Inferior parietal cortex (tissue), 1 donor: ENCODE measurements around the gene TEDC1.

Source experiments
- DNase-seq: peaks from one replicate; pipeline ENCODE4 v3.0.0-alpha.2; 2016; ENCODE audit errors: extremely low spot score

TEDC1 gene, protein sequence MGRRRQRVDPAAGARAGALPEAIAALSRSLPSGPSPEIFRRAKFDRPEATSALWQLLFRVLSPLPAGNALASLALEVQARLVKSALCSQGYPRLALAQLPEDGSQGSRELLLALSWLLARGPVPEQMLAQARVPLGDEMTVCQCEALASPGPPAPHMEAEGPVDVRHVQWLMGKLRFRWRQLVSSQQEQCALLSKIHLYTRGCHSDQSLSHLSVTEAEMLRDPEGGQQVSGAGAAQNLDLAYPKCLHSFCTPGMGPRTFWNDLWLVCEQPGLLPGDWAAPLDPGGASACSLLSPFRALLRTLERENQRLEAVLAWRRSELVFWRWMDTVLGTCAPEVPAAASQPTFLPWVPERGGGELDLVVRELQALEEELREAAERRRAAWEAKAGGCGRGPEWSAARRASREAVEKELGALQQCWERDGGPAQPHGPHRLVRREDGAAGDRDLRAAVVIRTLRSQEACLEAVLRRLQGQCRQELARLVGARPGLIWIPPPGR

DNA sequence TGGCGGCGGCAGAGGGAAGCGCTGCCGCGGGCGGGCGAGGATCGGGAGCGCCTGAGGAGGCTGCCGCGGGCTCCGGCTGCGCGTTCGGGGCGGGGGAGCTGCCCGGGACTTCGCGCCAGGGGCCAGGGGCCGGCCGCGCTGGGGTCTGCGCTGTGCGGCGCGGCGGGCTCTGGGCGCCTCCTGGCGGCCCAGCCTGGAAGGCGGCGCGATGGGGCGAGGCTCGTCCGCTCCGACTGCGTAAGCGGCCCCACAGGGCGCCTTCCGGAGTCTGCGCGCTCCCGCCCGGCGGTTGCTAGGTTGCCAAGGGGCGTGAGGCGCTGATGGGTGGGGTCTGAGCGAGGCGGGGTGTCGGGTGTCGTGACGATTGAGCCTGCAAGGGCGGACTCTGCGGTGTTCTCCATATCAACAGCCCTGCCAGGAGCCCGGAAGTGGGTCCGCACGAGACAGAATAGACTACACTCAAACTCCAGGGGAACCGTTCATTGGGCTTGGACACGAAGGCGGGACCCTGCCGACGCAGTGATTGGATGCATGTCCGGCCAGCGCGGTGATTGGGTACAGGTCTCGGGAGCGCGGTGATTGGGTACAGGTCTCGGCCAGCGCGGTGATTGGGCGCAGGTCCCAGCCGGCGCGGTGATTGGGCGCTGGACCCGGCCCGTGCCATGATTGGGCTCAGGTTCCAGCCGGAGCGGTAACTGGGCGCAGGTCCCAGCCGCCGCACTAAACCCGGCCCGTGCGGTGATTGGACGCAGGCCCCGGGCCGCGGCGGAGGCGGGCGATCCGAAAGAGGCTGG lies at the start of gene TEDC1:
TSS of gene TEDC1 (plus strand) at position 675 of the 794 bp plus-strand sequence. CDS start 130 bp downstream, outside the sequence.
- DNase-seq: peak; percentile 99

DNA sequence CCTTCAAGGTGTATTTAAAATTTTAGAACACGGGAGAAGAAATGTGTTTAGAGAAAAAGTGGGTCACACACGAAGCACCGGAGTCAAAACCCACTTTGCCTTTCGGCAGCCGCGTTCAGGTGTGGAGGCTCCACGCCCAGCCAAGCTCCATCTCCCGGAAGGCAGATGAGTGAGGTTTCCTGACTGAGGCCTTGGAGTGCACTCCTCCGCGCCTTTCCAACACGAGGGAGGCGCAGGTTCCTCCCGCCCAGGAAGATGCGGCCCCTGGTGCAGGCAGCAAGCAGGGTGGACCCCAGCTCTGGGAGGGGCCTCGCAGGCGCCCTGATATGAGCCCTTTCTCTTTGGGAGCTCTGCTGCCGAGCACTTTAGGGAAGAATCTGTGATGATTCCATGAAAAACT lies 48.9 kb upstream of the TEDC1 start:
- DNase-seq: no peak

DNA sequence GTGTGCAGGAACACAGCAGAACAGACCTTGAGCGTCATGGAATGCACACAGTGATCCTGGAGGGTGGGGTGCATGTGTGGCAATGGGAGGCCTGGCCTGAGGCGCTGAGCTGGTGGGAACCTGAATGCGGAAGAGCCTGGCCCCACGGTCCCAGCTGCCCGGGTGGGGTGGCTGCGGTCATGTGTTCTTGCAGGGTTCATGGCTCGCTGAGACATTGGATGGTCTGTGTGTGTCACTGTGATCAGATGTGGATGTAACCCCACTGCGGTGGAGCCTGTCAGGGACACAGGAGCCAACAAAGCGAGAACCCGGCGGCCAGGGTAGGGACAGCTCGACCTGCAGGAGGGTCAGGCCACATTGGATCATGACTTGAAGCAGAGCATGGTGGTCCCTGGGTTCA lies 48.2 kb upstream of the TEDC1 start:
- DNase-seq: no peak

DNA sequence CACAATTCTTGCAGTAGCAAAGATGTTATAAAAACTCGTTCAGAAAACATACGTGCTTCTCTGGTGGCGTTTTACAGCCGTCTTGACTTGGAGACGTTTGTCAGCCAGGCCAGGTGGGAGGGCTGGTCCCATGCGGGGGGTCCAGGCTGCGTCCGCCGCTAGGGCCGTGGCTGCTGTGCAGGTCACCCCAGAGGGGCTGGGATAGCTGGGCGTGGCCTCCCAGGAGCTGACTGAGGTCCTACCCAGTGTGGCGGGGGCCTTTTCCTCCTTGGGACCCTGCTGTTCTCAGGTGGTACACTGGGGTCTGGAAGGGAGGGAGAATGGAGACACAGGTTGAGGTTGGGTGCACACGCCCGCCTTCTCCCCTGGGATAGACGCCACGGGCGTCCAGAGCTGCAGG lies 46.2 kb upstream of the TEDC1 start:
- DNase-seq: no peak

DNA sequence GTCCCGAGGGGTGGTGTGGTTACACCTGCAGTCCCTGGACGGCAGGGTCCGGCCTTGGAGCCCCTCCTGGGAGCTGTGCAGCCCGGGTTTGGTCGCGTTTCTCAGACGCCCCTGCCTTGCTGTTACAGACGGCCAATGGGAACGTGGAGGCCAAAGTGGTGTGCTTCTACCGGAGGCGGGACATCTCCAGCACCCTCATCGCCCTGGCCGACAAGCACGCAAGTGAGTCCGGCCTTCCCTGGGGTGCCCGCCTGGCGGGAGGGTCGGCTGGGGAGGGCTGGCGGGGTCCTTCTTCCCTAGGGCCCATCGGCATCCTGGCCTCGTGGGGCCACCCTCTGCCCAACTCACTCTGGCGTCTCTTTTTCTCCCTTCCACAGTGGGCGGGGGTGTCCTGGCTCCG lies 45.8 kb upstream of the TEDC1 start:
- DNase-seq: no peak

DNA sequence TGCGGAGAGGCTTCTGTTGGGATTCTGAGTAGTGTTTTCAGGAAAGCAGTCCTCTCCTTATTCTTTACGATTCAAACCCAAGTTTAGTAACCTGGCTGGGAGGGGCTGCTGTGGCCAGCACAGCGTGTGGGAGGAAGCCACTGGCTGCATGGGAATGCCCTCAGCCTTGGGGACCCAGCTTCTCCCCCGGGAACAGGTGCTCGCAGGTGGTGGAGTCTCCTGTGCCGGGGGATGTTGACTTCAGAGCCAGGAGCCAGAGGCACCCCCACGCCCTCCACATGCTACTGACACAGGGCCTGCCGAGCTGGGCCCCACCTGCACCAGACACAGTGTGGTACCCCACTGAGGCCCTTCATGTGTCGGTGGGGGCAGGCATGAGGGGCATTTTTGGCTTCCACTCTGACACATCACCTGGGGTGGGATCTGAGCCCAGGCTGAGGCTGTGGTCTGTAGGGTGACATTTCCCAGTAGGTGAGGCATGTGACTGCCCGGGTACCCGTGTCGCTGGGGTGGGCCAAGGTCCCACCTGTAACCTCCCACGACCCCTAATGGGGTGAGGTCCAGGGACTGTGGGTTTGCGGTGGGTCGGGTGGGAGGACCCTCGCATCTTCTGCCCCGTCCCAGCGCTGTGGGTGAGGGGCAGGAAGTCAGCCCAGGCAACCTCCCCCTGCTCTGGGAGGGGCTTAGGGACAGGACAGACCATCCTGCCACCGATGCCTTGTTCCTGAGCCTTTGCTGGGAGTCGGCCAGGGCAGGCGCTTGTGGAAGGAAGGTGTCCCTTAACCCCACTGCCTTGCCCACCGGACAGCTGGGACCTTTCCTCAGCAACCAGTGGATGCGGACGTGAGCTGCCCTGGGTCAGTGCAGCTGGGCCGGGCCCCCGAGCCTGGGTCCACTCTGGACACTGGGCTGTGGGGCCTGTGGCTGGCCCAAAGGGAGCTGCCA lies 44.9 kb upstream of the TEDC1 start:
- no peak for DNase-seq

DNA sequence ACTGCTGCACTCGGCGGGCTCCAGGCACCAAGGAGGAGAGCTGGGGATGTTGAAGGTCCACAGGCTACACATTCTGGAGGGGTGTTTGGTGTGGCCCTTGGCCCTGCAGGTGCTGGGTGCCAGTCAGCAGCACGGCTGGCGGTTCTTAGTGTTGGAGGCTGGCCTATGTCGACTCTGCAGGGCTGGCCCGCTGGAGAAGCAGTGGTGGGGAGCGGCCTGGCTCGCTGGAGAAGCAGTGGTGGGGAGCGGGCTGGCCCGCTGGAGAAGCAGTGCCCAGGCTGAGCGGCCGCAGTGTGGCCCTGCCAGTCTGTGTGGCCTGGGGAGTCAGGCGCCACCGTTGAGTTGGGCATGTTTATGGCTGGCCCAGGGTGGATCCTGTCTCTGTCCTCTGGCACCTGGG lies 44.1 kb upstream of the TEDC1 start:
- DNase-seq: no peak

DNA sequence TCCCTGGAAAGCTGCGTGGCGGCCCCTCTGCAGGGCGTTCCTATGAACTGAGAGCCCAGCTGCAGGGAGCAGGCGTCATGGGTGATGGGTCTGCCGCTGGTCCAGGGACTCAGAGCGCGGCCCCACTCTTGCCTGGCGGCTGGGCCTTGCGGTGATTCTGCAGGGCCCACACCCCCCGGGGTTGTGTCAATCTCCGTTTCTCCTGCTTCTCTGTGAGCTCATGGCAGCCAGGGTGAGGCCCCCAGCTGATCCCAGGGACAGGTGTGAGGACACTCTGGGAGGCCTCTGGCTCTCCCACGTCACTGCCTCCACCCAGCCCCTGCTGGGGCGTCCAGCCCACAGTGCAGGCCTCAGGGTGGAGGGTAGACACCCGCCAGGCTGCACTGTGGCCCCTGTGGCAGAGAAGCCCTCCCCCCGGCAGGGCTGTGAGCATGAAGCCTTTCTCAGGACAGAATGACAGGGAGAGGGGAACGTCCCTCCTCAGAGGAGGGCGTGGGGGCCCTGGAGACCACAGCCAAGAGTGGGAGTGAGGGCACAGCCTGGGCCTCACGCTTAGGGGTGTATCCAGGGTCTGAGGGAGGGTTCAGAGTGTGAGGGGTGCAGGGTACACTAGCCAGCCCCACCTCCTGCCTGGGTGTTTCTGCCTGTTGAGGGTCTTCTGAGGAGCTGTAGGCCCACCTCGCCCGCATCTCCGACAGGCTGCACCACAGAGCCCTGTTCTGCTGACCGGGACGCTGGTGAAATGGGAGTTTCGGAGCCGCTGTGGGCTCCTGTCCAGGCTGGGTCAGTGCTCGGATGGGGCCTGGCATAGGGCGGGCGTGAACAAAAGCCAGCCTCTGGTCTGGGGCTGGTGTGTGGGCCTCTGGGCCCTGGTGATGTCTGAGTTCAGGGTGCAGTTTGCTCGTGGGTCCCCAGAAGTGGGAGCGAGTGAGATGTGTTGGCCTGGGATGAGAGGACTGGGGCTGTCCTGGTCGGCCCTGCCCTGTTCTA lies 43.1 kb upstream of the TEDC1 start:
- no peak for DNase-seq

DNA sequence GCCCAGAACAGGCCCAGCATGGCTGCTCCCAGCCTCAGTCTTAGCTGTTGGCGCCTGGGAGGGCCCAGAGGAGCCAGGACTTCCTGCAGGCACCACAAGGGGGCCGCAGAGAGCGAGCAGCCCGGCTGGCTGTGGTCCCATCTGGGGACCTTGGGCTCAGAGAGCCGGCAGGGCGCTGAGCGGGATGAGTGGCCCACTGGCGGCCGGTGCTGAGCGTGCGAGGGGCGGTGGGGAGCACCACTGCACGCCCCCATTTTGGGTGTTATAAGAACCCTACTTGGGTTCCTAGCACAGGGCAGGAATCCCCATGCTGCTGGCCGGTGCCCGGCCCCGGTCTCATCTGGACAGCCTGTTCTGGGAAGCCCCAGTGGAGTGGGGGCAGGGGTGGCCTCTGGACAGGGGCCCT lies 42.3 kb upstream of the TEDC1 start:
- peak; percentile 68 for DNase-seq

DNA sequence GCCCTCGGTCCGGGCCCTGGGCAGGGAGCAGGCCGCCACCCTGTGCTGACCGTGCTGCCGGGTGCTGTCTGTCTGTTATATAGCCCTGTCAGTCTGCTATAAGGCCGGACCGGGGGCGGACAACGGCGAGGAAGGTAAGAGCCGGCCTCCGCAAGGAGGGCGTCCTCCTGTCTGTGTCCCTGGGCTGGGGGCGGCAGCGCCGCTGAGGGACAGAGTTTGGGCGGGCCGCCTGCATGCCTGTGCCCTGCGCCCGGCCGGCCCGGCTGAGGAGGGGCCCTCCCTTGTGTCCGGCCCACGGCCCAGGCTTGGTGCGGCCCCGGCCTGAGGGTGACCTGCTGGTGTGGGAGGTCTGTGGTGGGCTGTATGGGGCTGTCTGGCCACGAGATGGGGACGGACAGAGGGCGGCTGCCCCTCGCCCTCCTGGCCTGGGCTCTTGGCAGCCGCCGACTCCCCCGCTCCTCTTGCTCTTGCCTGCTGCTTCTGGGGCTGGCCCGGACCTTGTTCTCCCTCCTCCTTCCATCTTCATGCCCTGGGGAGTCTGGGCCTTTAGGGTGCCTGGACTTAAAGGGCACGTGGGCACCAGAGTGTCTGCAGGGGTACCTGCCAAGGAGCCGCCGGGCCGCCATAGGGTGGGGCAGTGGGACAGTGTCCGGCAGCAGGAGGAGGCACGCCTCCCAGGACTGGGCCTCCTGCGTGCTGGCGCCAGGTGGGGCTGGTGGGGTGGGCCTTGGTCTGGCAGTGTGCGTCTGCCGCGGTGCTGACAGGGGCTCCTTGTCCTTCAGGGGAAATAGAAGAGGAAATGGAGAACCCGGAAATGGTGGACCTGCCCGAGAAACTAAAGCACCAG lies 41.5 kb upstream of the TEDC1 start:
- no peak for DNase-seq

DNA sequence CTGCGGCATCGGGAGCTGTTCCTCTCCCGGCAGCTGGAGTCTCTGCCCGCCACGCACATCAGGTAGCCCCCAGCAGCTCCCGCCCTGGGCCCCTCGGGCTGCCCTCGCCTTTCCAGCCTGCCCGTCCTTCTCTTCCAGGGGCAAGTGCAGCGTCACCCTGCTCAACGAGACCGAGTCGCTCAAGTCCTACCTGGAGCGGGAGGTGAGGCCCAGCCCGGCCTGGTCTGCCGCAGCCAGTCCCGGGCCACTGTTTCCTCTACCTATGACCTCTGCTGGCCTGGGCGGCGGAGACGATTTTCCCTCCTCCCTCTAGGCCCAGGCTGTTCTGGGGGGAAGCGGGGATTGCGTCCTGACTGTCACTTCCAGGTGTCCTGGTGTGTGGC lies 40.9 kb upstream of the TEDC1 start:
- no peak for DNase-seq

DNA sequence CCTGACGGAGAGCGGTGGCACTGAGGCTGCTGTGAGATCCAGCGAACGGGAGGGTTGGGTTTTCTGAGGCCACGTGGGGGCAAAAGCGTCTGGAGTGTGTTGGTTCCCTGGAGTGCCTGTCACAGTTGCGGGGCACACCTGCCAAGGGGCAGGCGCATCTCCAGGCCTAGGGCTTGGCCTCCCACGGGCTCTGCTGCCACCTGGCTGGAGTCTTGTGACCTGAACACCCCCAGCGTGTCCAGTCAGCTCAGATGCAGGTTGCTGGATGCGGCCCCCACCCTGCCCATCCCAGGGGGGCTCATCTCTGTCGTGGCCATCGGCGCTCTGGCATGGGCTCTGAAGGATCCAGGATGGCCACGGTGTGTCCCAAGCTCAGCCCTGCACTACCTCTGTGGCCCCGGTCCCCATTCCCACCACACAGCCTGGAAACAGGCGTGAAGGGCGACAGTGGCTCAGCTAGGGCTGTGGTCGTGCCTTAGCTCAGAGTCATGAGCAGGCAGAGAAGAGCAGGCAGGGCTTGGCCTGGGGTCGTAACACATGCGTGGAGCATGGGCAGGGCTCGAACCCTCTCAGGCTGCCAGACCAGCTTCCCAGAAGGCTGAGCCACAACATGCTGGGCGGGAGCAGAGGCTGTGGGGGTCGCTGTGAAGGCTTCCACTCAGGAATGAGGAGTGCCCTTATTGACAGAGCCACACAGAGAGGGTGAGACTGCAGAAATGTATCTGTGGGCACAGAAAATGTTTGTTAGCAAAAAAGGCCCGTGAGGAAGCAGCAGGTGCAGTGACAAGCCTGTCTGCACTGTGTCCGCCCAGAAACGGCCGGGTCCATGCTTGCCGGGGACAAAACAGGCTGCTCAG lies 40.0 kb upstream of the TEDC1 start:
- no peak for DNase-seq

DNA sequence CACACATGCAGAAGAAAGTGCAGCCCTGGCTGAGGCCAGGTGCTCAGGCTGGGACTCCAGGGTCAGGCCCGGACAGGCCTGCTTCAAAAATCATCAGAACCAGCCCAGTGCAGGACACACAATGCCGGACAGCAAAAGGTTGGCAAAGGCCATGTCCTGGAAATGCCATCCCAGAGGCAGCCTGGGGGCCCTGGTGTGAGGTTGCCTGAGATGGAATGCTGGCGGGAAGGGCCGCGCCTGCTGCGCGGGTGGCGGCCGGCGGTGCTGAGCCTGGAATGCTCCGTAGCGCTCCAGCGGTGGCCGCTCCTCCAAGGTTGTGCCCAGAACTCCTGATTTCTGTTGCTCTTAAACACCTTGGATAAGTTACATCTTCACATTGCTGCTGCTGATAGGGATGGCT lies 38.1 kb upstream of the TEDC1 start:
- no peak for DNase-seq

DNA sequence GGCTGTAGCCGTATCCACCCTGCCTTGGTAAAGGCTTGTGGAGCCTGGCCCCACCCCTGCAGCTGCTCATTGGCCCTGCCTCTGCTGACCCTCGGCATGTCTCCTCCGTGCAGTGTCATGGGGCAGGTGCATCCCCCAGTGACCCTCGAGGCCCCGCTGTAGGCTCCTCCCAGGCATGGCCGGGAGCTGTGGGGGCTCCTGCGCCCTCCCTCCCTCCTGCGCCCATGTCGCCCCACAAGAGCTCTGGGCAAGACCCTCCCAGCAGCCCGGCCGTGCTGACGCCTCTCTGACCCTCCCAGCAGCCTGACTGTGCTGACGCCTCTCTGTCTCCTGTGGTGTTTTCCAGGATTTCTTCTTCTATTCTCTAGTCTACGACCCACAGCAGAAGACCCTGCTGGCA lies 37.2 kb upstream of the TEDC1 start:
- DNase-seq: no peak

DNA sequence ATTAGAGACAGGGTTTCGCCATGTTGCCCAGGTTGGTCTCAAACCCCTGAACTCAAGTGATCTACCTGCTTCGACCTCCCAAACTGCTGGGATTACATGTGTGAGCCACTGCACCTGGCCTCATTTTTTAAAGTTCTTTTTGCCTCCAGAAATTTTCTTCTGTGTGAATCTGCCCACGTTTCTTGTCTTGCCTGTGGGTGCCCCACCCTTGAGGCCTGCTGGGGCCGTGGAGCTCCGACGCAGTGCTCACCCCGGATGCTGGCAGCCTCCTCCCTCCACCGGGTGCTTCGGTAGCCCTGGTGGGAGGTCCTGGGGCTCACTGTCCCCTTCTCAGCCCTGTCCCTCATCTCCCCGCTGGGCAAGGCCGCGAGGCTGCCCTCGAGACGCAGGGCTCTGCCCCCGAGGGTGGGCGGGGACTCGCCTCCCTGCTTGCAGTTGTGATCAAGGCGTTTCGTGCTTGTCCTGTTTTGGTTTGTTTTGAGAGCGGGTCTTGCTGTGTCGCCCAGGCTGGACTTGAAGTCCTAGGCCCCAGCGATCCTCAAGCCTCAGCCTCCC lies 35.9 kb upstream of the TEDC1 start:
- no peak for DNase-seq

DNA sequence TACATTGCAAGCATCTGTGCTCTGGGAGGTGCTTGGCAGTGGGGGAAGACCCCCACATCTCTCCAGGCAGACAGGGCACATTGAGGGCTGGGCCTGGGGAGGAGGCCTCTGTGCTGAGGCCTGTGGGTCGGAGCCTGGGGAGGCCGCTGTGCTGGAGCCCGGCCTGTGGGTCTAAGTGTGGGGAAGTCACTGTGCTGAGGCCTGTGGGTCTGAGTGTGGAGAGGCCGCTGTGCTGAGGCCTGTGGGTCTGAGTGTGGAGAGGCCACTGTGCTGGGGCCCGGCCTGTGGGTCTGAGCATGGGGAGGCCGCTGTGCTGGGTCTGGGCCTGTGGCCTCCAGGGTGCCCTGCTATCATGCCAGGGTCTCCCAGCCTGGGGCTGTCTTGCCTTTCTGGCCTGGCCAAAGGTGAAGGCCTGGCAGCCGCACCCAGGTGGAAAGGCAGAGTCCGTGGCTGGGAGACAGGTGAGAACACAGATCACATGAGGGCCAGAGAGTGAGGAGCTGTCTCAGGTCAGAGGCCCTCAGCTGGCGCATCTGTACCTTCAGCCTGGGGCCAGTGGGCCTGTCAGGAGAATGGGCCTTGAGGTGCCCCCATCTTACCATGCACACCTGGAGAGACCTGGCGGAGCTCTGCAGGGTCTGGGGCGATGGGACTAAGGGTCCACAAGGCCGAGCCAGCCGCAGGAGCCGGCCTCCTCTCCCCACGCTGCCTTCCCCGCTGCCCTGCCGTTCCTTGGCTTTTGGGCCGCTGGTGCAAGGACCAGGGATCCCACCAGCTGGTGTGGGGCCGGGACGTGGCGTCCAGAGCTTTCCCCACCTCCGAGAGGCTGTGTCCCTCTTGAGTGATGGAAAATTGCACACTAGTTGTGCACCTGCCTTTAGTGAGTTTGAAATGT lies 35.0 kb upstream of the TEDC1 start:
- DNase-seq: no peak
